Medulla oblongata (tissue), 1 donor: ENCODE results near the gene MFAP3L.
"Not testable (repeated sequence)": the region's sequence is repeated elsewhere in the genome, so short reads cannot be mapped to it uniquely, and the experiment has no call there.

Experiments used
- DNase-seq: peaks from one replicate; pipeline ENCODE4 v3.0.0-alpha.2; 2015; ENCODE audit errors: extremely low spot score

Gene MFAP3L

GRCh38 chr4:169987327-169988228, 38.6 kb downstream of the MFAP3L start:
- no peak for DNase-seq

DNA sequence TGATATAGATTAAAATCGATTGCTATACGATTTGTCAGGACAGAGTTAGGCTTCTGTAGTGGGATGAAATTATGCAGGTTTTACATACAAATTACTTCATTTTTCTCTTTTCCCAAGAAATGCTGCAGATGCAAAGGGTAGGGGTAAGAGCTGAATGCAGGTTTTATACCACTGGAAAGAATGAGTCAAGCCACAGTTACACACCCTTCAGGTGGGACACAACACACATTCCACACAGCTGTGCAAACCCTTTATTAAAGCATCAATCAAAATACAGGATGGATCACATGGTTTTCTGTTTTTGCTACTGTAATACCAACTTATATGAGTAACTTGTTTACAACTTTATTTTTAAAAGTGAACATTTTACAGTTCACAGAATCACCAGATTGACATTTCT, 39.8 kb downstream of the MFAP3L start:
- no peak for DNase-seq

DNA sequence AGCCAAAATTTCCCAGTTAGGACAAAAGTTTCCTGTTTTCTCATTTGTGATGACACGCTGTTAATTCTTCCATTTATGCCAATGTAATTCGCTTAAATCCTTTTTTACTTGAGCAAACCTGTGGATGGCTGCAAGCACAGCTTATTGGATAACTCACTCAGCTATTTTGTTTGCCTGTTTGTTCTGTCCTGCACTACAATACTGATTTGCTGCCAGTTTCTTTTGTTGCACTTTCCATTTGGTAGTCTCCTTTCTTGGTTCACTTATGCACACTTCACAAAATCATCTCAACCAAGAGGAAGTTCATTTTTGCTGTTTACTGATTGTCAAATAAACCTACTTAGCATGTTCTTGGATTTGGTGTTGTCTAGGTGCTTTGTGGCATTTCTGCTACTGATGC, 40.3 kb downstream of the MFAP3L start:
- peak; percentile 54 for DNase-seq

DNA sequence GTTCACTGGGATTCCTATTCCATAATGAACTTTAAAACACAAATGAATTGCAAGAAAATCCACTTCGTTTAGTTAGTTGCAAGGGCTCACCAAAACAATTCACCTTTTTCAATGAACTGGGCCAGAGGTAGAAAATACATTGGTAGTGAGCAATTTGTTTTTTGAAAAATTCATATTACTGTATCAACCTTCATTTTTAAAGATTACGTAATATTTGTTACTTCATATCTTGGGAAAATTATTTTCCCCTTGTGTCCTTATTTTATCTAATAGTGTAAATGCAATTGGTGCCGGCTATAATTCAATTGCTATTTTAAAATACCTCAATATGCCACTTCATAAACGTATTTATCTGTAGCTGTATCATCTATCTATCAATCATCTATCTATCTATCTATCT, 41.5 kb downstream of the MFAP3L start:
- no peak for DNase-seq

DNA sequence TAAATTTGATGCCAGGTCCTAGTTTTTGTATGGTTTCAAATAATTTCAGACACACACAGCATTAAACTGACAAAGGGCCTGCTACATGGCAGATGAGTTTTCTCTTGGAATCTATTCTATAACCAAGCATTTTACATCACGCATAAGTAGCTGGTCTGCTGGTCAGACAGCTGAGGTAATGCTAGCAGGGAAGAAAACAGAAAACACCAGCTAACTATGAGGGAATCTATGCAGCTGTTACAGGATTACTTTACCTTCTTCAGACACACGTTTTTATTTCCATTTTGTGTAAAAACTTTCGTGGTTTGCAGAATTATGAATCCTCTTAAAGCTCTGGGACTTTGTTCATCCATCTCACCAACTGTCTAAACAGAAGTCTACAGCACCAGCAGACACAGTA, 42.0 kb downstream of the MFAP3L start:
- no peak for DNase-seq

DNA sequence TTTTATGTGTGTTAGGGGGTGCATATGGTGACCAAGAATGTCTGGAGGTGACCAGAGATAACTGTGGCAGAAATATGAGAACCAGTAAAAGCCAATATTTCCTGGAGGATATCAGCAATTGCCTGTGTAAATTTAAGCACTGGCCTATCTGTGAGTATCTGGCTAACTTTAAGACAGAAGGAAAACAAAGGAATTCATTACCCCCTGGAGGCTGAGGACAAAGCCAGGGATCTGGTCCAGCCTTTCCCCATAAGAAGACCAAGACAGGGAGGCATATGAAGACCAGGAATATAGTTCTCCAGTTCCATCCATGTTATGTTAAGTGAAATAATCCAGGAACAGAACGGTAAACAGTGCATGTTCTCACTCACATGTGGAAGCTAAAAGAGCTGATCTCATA, 49.2 kb downstream of the MFAP3L start:
- no peak for DNase-seq

GRCh38 chr4:169975838-169976796, 50.1 kb downstream of the MFAP3L start:
- DNase-seq, result no peak

DNA sequence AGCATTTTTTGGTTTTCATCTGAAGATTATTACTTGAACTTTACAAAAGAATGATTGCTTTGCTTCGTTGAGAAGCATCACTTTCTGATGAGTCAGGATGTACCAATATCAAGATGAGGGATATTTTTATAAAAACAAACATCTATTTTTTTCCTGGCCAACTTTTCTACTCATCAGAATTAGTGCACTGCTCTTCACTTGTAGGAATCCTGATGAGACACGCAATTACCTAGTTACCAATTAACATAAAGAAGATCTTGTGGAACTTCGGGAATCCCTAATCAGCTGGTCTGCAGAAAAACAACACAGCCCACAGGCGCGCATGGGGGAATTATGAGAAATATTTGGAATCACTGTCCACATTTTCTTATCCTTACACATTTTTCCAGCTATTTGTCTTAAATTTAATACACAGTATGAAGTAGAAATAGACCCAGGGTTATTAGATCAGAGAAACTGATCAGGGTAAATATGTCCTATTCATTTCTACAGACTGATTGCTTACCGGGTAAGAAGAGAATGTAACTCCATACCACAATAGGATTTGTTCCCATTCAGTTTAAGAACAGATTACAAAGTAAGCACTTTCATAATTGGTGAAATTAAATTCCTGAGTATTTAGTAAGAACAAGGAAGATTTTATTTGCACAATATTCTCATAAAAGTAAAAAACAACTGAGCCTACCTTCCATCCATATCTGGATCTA, 50.9 kb downstream of the MFAP3L start:
- no peak for DNase-seq

GRCh38 chr4:169971456-169972015, 54.7 kb downstream of the MFAP3L start:
- peak; percentile 86 for DNase-seq

GRCh38 chr4:169968999-169969398, 57.2 kb downstream of the MFAP3L start:
- DNase-seq, result no peak

GRCh38 chr4:169963998-169964397, 62.2 kb downstream of the MFAP3L start:
- no peak for DNase-seq

DNA sequence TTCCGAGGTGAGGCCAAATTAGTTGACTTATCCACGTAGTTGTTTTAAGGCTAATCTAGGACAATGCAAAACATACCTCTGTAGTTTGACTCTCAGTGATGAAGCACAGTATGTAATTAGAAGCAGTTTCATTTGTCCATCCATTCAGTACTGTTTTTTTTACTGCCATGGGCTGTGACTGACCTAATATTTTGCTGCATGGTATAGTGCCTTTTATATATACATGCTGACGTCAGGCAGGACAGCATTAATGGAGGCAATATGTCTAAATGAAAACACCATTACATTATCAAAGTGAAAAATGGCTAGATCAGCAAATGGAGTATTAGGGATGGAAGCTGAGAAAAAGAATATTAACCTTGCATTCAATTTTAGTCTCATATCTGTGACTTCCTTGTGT, 66.9 kb downstream of the MFAP3L start:
- no peak for DNase-seq

- no peak for DNase-seq
Measured at GRCh38 chr4:169958629-169959028, 67.6 kb downstream of the MFAP3L start.

GRCh38 chr4:169957785-169958184, 68.4 kb downstream of the MFAP3L start:
- DNase-seq, result no peak

DNA sequence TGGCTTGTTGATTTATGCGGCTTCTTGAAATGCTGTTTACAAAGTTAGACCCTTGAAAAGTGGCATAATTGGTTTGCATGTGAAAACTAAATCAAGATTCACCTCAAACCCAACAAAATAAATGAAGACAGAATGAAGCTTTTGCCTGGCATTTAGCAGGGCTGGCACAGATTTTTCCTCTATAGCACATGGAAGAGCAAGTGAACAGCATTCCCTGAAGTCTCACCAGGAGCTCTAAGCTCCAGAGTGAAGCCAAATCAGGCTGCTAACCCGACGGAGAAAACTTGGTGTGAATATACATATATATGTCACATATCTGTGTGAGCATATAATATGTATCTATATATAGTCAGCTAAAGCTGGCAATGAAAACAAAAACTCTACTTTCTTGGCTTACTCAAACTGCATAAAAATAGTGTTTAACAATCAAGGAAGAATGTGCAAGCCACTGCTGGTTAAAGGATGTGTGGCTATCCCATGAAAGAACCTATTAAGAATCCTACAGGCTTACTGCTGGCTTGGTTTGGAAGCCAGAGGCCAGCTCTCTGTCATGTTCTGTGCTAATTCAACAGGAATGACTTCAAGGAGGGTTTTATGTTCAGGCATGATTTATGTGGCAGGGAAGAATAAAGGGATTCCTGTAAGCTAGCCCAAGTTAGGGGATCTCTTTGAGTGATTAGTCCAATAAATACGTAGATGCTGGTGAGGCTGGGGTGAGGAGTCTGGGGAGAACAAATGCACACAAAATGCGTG, 69.9 kb downstream of the MFAP3L start:
- DNase-seq, result no peak

GRCh38 chr4:169955521-169955920, 70.7 kb downstream of the MFAP3L start:
- no peak for DNase-seq

- DNase-seq, result peak; percentile 34
Measured at GRCh38 chr4:169952236-169953002, 73.8 kb downstream of the MFAP3L start.

DNA sequence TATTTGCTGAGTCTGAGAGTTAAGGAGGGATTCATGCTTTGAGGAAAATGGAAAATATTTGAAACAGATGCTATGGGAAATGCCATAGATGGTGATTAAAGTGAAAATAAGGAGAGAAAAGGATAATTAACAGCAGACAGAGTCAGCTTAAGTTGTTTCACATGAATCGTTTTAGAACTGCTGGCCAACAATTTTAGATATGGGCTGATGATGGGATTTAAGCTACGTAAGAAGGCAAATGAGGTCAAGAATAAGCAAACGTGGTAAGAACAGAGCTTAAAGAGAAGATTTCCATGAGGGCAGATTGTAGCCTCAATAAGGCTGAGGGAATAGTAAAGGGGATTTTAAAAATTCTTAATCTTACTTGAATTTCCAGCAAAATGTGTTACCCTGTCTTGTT, 77.9 kb downstream of the MFAP3L start:
- no peak for DNase-seq

DNA sequence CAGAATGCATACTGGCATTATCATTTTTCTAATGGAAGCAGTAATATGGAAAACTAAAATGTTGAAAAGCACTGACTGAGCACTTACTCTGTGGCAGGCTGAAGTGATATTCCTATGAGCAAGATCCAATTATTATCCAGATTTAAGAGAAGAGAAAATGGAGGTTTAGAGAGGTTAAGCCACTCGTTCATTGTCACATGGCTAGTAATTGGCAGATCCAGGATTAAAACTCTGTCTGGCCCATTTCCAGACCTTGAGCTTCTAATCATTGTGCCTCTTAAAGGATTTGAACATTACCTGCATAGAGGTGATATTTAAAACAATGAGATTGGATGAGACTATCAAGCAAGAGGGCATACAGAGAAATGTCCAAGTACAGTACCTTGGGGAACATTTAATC, 80.6 kb downstream of the MFAP3L start:
- DNase-seq, result no peak

GRCh38 chr4:169943601-169944000, 82.6 kb downstream of the MFAP3L start:
- DNase-seq, result not testable (repeated sequence)
